IPS-18c (cell line): ENCODE results near the gene ALPK1.
"Not testable (repeated sequence)": the region's sequence is repeated elsewhere in the genome, so short reads cannot be mapped to it uniquely, and the experiment has no call there.

Source experiments
- H3K4me3 ChIP-seq: 2 replicates; pipeline ENCODE4 v1.7.0; 2013; ENCODE audit warnings: low read depth, mild to moderate bottlenecking, low read length, moderate library complexity; ENCODE audit not compliant: insufficient read depth
- H3K9me3 ChIP-seq: one replicate; pipeline ENCODE4 v1.6.1; 2013; ENCODE audit warnings: mild to moderate bottlenecking, low read length, moderate library complexity; ENCODE audit not compliant: control insufficient read depth, insufficient read depth

Gene ALPK1

DNA sequence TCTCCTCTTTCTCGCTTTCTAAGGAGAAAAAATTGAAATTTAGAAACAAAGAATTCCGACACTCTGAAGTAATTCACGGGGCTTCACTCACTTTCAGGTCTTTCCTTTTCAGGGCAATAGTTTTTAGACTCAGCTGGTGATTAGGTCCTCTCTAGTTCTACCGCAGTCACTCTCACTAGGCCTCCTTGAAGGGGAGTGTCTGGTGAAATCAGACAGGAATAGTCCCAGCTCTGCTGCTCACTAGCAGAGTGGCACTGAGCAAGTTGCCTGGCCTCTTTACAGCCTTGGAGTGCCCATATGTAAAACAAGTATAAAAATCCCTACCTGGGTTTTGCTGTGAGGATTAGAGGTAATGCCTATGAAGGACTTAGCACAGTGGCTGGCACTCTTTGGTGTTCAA, 154.7 kb downstream of the ALPK1 start:
- no peaks in the 10 kb centered on the region for H3K9me3 ChIP-seq
- no peak overlapping the region for H3K4me3 ChIP-seq

DNA sequence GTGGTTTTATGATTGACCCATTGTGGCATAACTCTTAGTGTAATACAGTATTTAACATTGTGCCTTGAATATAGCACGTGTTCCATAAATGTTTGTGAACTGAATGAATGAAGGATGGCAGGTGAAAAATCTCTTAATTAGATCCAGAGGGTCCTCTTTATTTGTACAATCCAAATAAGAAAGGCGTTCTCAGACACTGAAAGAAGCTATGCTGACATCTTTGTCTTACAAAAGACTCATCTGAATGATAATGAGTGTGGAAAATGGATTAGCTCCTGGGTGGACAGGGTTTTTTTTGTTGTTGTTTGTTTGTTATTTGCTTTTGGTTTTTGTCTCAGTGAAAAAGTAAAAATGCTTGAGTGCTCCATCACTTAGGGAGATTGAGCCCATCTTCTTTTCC, 156.2 kb downstream of the ALPK1 start:
- no peaks in the 10 kb centered on the region for H3K9me3 ChIP-seq
- no peak overlapping the region for H3K4me3 ChIP-seq

DNA sequence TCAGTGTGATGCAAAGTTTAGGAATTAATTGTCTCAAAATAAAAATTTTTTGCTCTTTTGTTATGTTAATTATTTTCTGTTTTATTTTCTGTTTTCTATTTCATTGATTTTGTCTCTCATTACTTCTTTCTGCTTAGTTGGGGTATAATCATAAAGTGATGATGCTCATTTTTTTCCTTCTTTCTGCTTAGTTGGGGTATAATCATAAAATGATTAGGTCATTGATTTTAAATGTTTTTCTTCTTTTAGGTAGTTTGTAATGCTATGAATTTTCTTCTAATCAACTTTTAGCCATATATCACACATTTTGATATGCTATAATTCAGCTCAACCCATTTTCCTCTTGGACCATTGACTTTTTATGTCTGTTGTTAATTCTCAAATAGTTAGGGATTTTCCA, 175.1 kb downstream of the ALPK1 start:
- no peaks in the 10 kb centered on the region for H3K9me3 ChIP-seq
- H3K4me3 ChIP-seq, result no peak overlapping the region

DNA sequence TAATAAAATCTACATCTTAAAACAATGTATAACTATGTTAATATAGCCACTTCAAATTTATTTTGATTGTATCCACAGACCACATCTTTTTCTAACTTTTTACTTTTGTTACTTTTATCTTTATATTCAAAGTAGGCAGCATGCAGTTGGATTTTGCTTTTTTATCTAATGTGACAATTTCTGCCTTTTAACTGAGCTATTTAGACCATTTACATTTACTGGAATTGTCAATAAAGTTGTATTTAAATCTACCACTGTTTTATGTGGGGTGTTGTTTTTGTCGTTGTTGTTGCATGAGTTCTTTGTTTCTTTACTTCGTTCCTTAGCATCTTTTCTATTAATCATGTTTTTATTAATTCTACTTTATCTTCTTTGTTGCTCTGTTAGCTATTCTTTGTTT, 176.8 kb downstream of the ALPK1 start:
- Histone ChIP-seq H3K4me3 (no peak overlapping the region), H3K9me3 (no peaks in the 10 kb centered on the region)

DNA sequence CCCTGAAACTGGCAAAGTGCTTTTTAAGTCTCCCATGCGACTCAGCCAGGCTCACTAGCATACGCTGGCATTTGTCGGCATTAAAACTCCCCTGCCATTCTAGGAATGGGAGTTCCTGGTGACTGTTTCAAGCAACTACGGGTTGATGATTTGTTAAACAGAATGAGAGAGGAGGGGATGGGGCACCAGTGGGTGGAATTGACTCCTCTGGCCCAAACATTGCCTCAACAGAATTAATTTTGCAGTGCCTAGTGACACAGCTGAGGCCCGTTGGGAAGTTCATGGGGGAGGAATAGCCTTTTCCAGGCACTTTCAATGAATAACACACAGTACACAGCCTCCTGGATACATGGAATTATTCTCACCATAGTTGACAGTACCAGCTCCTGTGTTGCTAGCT, 188.8 kb downstream of the ALPK1 start:
- Histone ChIP-seq H3K4me3 (no peak overlapping the region), H3K9me3 (peaks cover 6% of the 10 kb centered on the region)

DNA sequence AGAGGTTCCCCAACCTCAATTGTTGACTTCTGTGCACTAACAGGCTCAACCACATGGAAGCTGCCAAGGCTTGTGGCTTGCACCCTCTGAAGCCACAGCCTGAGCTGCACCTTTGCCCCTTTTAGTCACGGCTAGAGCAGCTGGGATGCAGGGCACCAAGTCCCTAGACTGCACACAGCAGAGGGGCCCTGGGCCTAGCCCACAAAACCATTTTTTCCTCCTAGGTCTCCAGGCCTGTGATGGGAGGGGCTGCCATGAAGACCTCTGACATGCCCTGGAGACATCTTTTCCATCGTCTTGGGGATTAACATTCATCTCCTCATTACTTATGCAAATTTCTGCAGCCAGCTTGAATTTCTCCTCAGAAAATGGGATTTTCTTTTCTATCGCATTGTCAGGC, 193.6 kb downstream of the ALPK1 start:
- not testable (repeated sequence) for H3K4me3 ChIP-seq, H3K9me3 ChIP-seq
